Measurements from ENCODE around the gene SFXN5. TPM values are rescaled to one million over a fixed set of nuclear protein-coding genes. Genes with fewer than 3 reads are reported as not detected.

SFXN5 gene
- polyA plus RNA-seq, 3 donors, result 5.9 to 28.6 (median 9.5) TPM

- Histone ChIP-seq H3K9me3 (replicated peaks in 1 of 2; ENCODE audit: control insufficient read depth in 1 of 2, insufficient read depth in 1 of 2, low read length in 2 of 2) (no peaks in the 10 kb centered on the region), H4K20me1 (ENCODE audit: insufficient read depth, low read length) (peaks cover 19% of the 10 kb centered on the region), H3K9ac (ENCODE audit: insufficient read depth, low read length, poor library complexity, severe bottlenecking) (no peak overlapping the region), H3K4me2 (replicated peaks; ENCODE audit: extremely low read depth, low read length, poor library complexity, severe bottlenecking) (no peak overlapping the region), H2AFZ (ENCODE audit: insufficient read depth, low read depth, low read length, poor library complexity, severe bottlenecking) (no peak overlapping the region), H3K4me3 (replicated peaks in 1 of 3; ENCODE audit: low read depth in 2 of 3, low read length in 3 of 3) (no peak overlapping the region), H3K36me3 (replicated peaks in 1 of 2; ENCODE audit: control insufficient read depth in 1 of 2, insufficient read depth in 2 of 2, low read length in 2 of 2) (peaks cover 8 to 42% of the 10 kb centered on the region in 2 donors), H3K27ac (ENCODE audit: low read depth in 1 of 2, low read length in 2 of 2) (no peak overlapping the region), H3K27me3 (ENCODE audit: control insufficient read depth in 2 of 2, insufficient read depth in 2 of 2, low read length in 2 of 2) (no peaks in the 10 kb centered on the region), H3K4me1 (ENCODE audit: control insufficient read depth in 1 of 2, insufficient read depth in 2 of 2, low read length in 2 of 2) (peaks cover 52 to 53% of the 10 kb centered on the region in 2 donors), H3K79me2 (ENCODE audit: insufficient read depth, low read length) (peaks cover 8% of the 10 kb centered on the region)
- no peak for DNase-seq
- 92% methylated on average over 2 of the region's 2 CpGs for WGBS (ENCODE audit: insufficient coverage)
- TF ChIP-seq CTCF (IDR thresholded peaks at IDR 0.05), result no peak
- no peak overlapping the region for H3K4me3 Mint-ChIP-seq
- intact Hi-C loops (cut with micrococcal nuclease), result no loop called here
- H3K9me3 Mint-ChIP-seq, result peaks cover 0 to 2% (median 0%) of the 10 kb centered on the region in 7 donors
- peaks cover 0 to 2% (median 0%) of the 10 kb centered on the region in 3 donors for H3K27me3 Mint-ChIP-seq (ENCODE audit: low read depth in 3 of 3)
- H3K36me3 Mint-ChIP-seq, result peaks cover 53 to 70% of the 10 kb centered on the region in 2 donors
- no peak overlapping the region for H3K27ac Mint-ChIP-seq
- peaks cover 63% of the 10 kb centered on the region for H3K4me1 Mint-ChIP-seq
These were observed 115.5 kb downstream of the SFXN5 start for GRCh38 chr2:72956050-72956395.

GRCh38 chr2:72955228-72956049 is 116.1 kb downstream of the SFXN5 start:
- Mint-ChIP-seq H3K27ac (peak overlapping the region in 2 of 7 donors; percentile 26 to 70), H3K4me3 (no peak overlapping the region), H3K27me3 (ENCODE audit: low read depth in 3 of 3) (peaks cover 0 to 2% (median 0%) of the 10 kb centered on the region in 3 donors), H3K4me1 (peaks cover 63% of the 10 kb centered on the region), H3K36me3 (peaks cover 50 to 68% of the 10 kb centered on the region in 2 donors), H3K9me3 (peaks cover 0 to 2% (median 0%) of the 10 kb centered on the region in 7 donors)
- H3K27me3 ChIP-seq (ENCODE audit: control insufficient read depth in 2 of 2, insufficient read depth in 2 of 2, low read length in 2 of 2), result no peaks in the 10 kb centered on the region
- H3K4me1 ChIP-seq (ENCODE audit: control insufficient read depth in 1 of 2, insufficient read depth in 2 of 2, low read length in 2 of 2), result peaks cover 52 to 53% of the 10 kb centered on the region in 2 donors
- H4K20me1 ChIP-seq (ENCODE audit: insufficient read depth, low read length), result peaks cover 19% of the 10 kb centered on the region
- intact Hi-C loops (cut with micrococcal nuclease), result no loop called here
- H3K79me2 ChIP-seq (ENCODE audit: insufficient read depth, low read length), result peaks cover 8% of the 10 kb centered on the region
- no peak overlapping the region for H3K27ac ChIP-seq (ENCODE audit: low read depth in 1 of 2, low read length in 2 of 2)
- WGBS (ENCODE audit: insufficient coverage), result 97% methylated on average over 20 of the region's 24 CpGs
- peaks cover 6 to 39% of the 10 kb centered on the region in 2 donors for H3K36me3 ChIP-seq (replicated peaks in 1 of 2; ENCODE audit: control insufficient read depth in 1 of 2, insufficient read depth in 2 of 2, low read length in 2 of 2)
- no peak overlapping the region for H3K4me3 ChIP-seq (replicated peaks in 1 of 3; ENCODE audit: low read depth in 2 of 3, low read length in 3 of 3)
- DNase-seq, result no peak
- no peak overlapping the region for H2AFZ ChIP-seq (ENCODE audit: insufficient read depth, low read depth, low read length, poor library complexity, severe bottlenecking)
- H3K4me2 ChIP-seq (replicated peaks; ENCODE audit: extremely low read depth, low read length, poor library complexity, severe bottlenecking), result peak overlapping the region; percentile 60
- no peaks in the 10 kb centered on the region for H3K9me3 ChIP-seq (replicated peaks in 1 of 2; ENCODE audit: control insufficient read depth in 1 of 2, insufficient read depth in 1 of 2, low read length in 2 of 2)
- H3K9ac ChIP-seq (ENCODE audit: insufficient read depth, low read length, poor library complexity, severe bottlenecking), result peak overlapping the region; percentile 41
- no peak for TF ChIP-seq CTCF (IDR thresholded peaks at IDR 0.05)
